C4-2B (cell line): ENCODE data around the gene PRPH.

Experiments used
- H3K27ac ChIP-seq: fragments of 450-650 bp; 2 replicates; pipeline ENCODE4 v1.5.1; 2017
- ZFX ChIP-seq: fragments of 450-650 bp; IDR thresholded peaks from 2 replicates; pipeline ENCODE4 v1.6.1; 2017
- TF ChIP-seq, protein P1 (sequence below): fragments of 450-650 bp; conservative IDR thresholded peaks from 2 replicates; pipeline ENCODE4 v1.5.1; 2017; ENCODE audit warnings: mild to moderate bottlenecking

Gene PRPH

DNA sequence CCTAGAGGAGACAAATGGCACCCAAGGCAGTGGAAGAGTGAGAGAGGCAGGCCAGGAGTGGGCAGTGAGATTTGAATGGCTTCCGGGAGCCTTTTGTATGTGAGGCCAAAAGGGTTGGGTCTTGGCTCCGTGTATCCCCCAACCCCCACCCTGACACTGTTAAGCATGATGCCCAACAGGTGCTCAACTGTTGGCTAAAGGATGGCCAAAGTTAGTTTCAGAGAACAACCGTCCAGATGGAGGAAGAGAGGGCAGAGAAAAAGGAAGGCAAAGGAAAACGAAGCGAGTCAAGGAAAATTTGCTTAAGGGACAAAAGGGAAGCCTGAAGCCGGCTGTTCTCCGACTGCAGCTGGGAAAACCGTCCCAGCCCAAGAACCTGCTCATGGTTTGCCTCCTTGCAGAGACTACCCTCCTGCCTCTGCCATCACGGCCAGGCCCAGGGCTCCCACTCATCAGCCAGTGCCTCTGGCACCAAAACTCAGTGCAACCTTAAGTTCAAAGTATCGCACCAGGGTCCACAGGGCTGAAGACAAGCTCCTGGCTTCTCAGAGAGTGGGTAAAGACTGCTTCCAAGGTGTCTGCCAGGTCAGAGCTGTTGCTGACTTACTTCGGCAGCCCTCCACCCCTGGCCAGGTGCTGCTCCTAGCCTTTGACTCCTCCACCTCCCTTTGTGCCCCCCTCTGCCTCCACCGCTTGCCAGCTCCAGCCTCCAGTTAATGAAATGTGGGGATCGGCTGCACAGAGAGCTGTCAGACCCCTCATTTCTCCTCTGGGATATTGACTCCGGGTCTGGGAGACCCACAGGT lies 46.2 kb downstream of the PRPH start:
- H3K27ac ChIP-seq: no peak overlapping the region
- TF ChIP-seq, protein P1, sequence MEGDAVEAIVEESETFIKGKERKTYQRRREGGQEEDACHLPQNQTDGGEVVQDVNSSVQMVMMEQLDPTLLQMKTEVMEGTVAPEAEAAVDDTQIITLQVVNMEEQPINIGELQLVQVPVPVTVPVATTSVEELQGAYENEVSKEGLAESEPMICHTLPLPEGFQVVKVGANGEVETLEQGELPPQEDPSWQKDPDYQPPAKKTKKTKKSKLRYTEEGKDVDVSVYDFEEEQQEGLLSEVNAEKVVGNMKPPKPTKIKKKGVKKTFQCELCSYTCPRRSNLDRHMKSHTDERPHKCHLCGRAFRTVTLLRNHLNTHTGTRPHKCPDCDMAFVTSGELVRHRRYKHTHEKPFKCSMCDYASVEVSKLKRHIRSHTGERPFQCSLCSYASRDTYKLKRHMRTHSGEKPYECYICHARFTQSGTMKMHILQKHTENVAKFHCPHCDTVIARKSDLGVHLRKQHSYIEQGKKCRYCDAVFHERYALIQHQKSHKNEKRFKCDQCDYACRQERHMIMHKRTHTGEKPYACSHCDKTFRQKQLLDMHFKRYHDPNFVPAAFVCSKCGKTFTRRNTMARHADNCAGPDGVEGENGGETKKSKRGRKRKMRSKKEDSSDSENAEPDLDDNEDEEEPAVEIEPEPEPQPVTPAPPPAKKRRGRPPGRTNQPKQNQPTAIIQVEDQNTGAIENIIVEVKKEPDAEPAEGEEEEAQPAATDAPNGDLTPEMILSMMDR: no peak
- TF ChIP-seq ZFX: no peak

DNA sequence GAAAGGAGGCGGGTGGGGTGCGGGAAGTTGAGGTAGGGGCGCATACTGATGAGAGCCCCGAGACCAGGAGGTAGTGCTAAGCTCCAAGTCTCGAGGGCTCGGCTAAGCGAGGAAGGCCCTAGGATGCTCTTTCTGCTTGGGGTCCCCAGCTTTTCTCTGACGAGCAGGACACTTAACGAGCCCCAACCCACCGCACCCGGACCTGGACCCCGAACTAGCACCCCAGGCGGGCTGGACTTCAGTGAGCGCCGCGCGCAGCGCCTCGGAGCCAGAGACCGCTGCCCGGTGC lies 46.8 kb downstream of the PRPH start:
- no peak overlapping the region for H3K27ac ChIP-seq
- no peak for TF ChIP-seq ZFX
- TF ChIP-seq, protein P1: no peak

DNA sequence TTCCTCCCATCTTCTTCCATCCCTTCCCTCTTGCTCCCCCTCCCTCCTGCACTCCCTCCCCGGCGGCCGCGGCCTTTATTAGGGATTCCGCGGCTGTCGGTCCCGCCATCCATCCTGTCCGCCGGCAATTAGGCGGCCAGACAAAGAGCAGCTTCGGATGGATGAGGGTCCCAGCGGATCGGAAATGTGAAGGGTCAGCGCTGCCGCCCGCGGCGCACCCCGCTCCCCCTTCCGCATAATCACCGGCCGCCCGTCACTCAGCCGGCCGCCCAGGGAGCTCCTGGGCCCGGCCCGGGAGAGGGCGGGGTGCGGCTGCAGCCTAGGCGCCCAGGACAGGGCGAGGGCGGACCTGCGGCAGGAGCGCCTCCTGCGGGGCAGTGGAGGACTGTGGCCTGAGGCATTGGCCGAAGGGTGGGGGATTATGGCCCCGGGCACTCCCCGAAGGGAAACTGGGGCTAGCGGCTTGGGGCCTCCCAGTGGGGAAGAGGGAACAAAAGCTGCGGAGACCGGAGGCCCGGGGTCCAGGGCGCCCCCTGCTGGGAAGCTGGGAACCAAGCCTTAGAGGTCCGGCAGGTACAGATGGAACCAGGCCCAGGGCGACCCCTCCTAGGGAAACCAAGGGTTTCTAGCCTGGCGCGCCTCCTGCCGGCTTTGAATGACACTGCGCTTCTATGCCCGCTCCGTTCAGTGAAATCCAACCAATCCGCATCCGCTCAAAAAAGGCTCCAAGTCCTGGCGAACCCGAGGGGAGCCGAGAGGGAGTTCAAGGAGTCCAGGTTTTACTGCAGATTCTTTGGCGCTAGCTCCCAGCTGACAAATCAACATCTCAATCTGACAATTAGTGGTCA lies 47.3 kb downstream of the PRPH start:
- TF ChIP-seq ZFX: no peak
- TF ChIP-seq, protein P1: peak; percentile 88
- no peak overlapping the region for H3K27ac ChIP-seq

DNA sequence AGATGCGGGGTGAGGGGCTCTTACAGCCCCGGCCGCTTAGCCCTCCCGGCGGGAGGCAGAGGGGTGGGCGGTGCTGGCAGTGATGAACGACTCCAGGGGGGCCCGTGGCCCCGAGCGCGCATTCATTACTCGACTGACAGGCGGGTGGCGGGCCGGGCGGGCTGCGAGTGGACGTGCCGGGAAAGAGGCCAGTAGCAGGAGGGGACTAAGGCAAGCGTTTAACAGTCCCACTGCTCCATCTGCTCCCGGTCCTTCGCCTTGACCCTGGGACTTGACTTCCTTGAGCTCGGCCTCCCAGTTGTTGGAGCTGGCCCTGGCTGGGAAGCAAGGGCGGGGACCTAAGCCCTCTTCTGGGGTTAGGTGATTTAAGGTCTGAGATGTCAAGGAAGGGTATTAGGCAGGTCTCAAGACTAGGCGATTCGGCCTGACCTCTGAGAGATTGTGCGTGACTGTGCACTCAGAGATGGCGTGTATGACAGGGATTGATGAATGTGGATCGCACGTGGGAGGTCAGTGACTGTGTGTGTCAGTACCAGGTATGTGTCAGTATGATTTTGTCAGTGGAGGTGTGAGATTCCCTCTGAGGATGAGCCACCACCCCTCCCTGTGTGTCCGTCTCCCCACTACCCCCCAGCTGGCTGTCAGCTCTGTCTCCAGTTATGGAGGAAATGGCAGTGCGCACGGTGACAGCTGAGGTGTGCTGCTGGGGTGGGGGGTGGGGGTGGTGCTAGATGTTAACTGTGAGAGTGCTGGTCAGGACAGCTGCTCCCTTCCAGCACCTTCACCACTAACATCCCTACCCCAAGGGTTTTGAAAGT lies 48.2 kb downstream of the PRPH start:
- TF ChIP-seq ZFX: no peak
- TF ChIP-seq, protein P1: no peak
- H3K27ac ChIP-seq: no peak overlapping the region

DNA sequence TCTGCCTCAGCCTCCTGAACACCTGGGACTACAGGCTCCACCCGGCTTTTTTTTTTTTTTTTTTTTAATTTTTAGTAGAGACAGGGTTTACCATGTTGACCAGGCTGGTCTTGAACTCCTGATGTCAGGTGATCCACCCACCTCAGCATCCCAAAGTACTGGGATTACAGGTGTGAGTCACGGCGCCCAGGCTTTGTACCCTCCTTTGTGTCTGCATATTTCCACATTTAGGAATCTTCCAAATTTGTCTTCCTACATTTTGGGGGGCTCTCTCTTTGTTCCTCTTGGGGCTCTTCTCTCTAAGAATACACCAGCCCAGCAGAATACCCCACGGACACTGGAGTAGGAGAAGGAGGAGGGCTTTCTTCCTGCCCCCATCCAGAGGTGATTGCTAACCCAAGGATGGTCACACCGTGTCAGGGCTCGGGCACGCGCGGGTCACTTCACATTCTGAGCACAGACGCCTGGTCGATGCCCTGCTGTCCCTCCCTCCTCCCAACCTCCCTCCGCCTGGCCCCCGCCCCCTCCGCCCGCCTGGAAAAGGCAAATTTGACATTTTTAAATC lies 49.6 kb downstream of the PRPH start:
- TF ChIP-seq, protein P1: no peak
- TF ChIP-seq ZFX: no peak
- H3K27ac ChIP-seq: no peak overlapping the region

DNA sequence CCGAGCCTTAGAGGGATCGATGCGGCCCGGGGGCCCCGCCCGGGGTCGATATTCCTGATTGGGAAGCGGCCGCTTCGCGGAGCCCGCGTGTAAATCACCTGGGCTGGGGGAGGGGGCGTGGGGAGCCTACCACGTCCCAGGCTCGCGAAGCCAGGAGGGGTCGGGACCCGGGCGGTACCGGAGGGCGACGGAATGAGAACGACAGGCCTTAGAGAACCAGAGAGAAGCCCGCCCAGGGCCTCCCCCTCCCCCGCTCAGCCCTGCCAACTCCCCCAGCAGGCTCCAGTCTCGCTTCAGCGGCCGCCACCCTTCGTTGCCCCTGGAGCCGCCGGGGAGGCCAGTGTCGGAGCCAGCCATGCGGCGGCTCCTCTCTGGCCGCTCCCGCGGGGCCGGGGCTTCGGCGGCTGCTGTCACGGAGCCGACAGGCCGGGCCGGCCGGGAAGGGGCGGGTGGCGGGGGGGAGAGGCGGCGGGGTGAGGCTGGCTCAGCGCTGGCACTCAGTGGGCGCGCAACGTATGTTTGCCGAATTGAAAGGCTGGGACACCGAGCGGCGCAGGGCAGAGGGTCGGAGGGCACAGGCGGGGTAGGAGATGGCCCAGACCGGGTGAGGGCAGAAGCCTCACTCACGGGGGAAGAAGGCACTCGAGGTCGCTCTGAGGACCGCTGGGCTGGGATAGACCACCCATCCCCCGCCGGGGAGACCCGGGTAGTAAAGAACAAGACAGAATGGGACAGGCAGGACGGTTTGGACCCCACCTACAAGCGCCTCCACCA lies 50.3 kb downstream of the PRPH start:
- no peak for TF ChIP-seq ZFX
- TF ChIP-seq, protein P1: no peak
- H3K27ac ChIP-seq: no peak overlapping the region
